Liver (tissue), 5 donors: ENCODE measurements around the gene AK5. TPM values are rescaled to one million over a fixed set of nuclear protein-coding genes. Genes with fewer than 3 reads are reported as not detected.

ENCODE experiments used
- polyA plus RNA-seq, 2 donors: library from polyadenylated mRNA; stranded (reverse) in 1 of 2; unstranded in 1 of 2; fragments of 200-250 nt in 1 of 2; fragments of >200 nt in 1 of 2; fragmentation: Nextera tagmentation in 1 of 2; extraction: Ambion mirVana in 1 of 2; gene quantifications; one replicate each; pipeline versions ENCODE4 v1.2.1 to v1.2.3, GENCODE V29; 2013 to 2015
- small RNA-seq: library from RNA; depleted of rRNA; stranded (forward); fragments of <200 nt; gene quantifications from one replicate; pipeline ENCODE3, GENCODE V24; 2014
- total RNA-seq, 2 donors: library from RNA; depleted of rRNA; stranded (reverse); fragments of >200 nt; gene quantifications; one replicate each; pipeline ENCODE4 v1.2.3, GENCODE V29; 2014
- donor health status: healthy.
- donor health status: healthy.
- donor health status: healthy.

Gene AK5
- total and polyA plus RNA-seq, 4 donors: 0.12 to 0.33 (median 0.23) TPM

Small RNAs within 50 kb of the gene (small RNA-seq; reads per million reads assigned to genes)
- gene RNU7-8P: not detected

Other genes with a start within 250 kb of the AK5 start
- 10 to 100 TPM; 15.5 to 15.6 TPM for gene PIGK, start 62.6 kb upstream of the AK5 start, total RNA-seq
- gene PIGK, start 62.6 kb upstream of the AK5 start, polyA plus RNA-seq: 10 to 100 TPM; 10.8 to 13.4 TPM